K562 (cell line): ENCODE measurements around the gene SMIM23. TPM values are rescaled to one million over a fixed set of nuclear protein-coding genes. Genes with fewer than 3 reads are reported as not detected.

Experiments used
- ATAC-seq: fragments of 200-7000 bp; cut with Tn5 transposase; 3 replicates; pipeline ENCODE4 v1.9.1; 2020; ENCODE audit warnings: moderate library complexity
- BruUV-seq: library from RNA; stranded (reverse); fragments of 400-500 nt; replicated peaks from 2 replicates; lab custom pipeline; 2021; lab: Mats Ljungman, UMichigan
- CTCF ChIA-PET: fragments of 300-600 bp; formaldehyde crosslinking; extraction: SDS; loops from one replicate; lab custom pipeline; 2021; ENCODE audit warnings: low intra/inter-chr PET ratio; lab: Yijun Ruan, JAX
- POLR2A ChIA-PET: fragments of 300-600, 350-650 bp; sonication (Branson Sonifier 250); formaldehyde crosslinking; extraction: SDS; loops from one replicate; lab custom pipeline; 2021; ENCODE audit warnings: antibody characterized with exemption, inconsistent platforms; lab: Yijun Ruan, JAX
- DNase-seq, 4 experiments: peaks; one replicate each; pipeline versions ENCODE4 v3.0.0 to v3.0.0-alpha.2; 2011 to 2018; ENCODE audit warnings: low spot score in 3 of 4, mixed read lengths in 3 of 4; ENCODE audit errors: extremely low read depth in 1 of 4
- FAIRE-seq: peaks from 2 replicates; lab custom pipeline; 2011; peaks lifted over from hg19 to GRCh38; lab: Jason Lieb, UNC
- H2AFZ ChIP-seq: 2 replicates; pipeline ENCODE4 v1.6.0; 2011; ENCODE audit warnings: low read depth, low read length, control low read depth, inconsistent platforms
- H3K27ac ChIP-seq: fragments of 200-600 bp; 3 replicates; pipeline ENCODE4 v1.8.0; 2011; ENCODE audit warnings: low read depth, mild to moderate bottlenecking, control low read depth, inconsistent platforms, low read length, moderate library complexity, mixed read lengths; ENCODE audit errors: extremely low read depth
- H3K27me3 ChIP-seq, 2 experiments: fragments of 300-600 bp in 1 of 2; 2 replicates in 1 of 2; 3 replicates in 1 of 2; pipeline versions ENCODE4 v1.6.0 to v1.8.0; 2011; ENCODE audit warnings: inconsistent platforms in 2 of 2, low read length in 2 of 2, mild to moderate bottlenecking in 1 of 2, mixed read lengths in 1 of 2, moderate library complexity in 1 of 2; ENCODE audit not compliant: control insufficient read depth in 2 of 2, insufficient read depth in 2 of 2
- H3K36me3 ChIP-seq: fragments of 300-600 bp; 3 replicates; pipeline ENCODE4 v1.8.0; 2011; ENCODE audit warnings: mild to moderate bottlenecking, low read length, inconsistent platforms; ENCODE audit not compliant: control insufficient read depth, insufficient read depth
- H3K4me1 ChIP-seq, 2 experiments: fragments of 200-600 bp in 1 of 2; replicated peaks in 1 of 2; 2 replicates in 1 of 2; 3 replicates in 1 of 2; pipeline versions ENCODE4 v1.5.1 to v1.8.0; 2011; ENCODE audit warnings: inconsistent platforms in 2 of 2, low read length in 2 of 2, mild to moderate bottlenecking in 1 of 2, mixed read lengths in 1 of 2, moderate library complexity in 1 of 2; ENCODE audit not compliant: control insufficient read depth in 2 of 2, insufficient read depth in 2 of 2
- H3K4me2 ChIP-seq: 2 replicates; pipeline ENCODE4 v1.6.1; 2011; ENCODE audit warnings: low read length, control low read depth, inconsistent platforms, mixed read lengths; ENCODE audit not compliant: insufficient read depth
- H3K4me3 ChIP-seq: fragments of 200-600 bp; sonication (generic), shearing (Covaris generic); 2 replicates; pipeline ENCODE4 v1.5.1; 2016; ENCODE audit warnings: control low read depth, inconsistent platforms
- H3K79me2 ChIP-seq: fragments of 200-600 bp; 3 replicates; pipeline ENCODE4 v1.8.0; 2011; ENCODE audit warnings: low read length, inconsistent platforms; ENCODE audit not compliant: control insufficient read depth, insufficient read depth
- H3K9ac ChIP-seq, 2 experiments: 2 replicates each; pipeline versions ENCODE4 v1.6.0 to v1.6.1; 2011; ENCODE audit warnings: low read depth in 2 of 2, low read length in 2 of 2, control low read depth in 1 of 2, inconsistent platforms in 1 of 2, mild to moderate bottlenecking in 1 of 2, mixed read lengths in 1 of 2; ENCODE audit not compliant: insufficient read depth in 1 of 2
- H3K9me1 ChIP-seq: one replicate; pipeline ENCODE4 v1.6.0; 2011; ENCODE audit warnings: inconsistent platforms, mild to moderate bottlenecking, low read length, moderate library complexity; ENCODE audit not compliant: control insufficient read depth, insufficient read depth
- H3K9me3 ChIP-seq: replicated peaks from 2 replicates; pipeline ENCODE4 v1.5.1; 2011; ENCODE audit warnings: low read depth, low read length, inconsistent platforms; ENCODE audit not compliant: control insufficient read depth, insufficient read depth
- H4K20me1 ChIP-seq: replicated peaks from 2 replicates; pipeline ENCODE4 v1.6.1; 2011; ENCODE audit warnings: low read length, inconsistent platforms, mixed read lengths; ENCODE audit not compliant: control insufficient read depth, insufficient read depth
- HNRNPUL1 ChIP-seq: fragments of 200-400 bp; formaldehyde crosslinking; IDR thresholded peaks from 2 replicates; pipeline ENCODE4 v1.6.1; 2017; ENCODE audit warnings: low read length
- KLF6 ChIP-seq: fragments of 250-450 bp; sonication (Bioruptor Pico); IDR thresholded peaks from 2 replicates; pipeline ENCODE4 v1.4.0; 2020; ENCODE audit warnings: mild to moderate bottlenecking, moderate library complexity, borderline replicate concordance
- NFIC ChIP-seq: fragments of 450-650 bp; IDR thresholded peaks from 2 replicates; pipeline ENCODE4 v1.6.1; 2017; ENCODE audit warnings: mild to moderate bottlenecking, inconsistent platforms
- PHF21A ChIP-seq: fragments of 450-650 bp; IDR thresholded peaks from 2 replicates; pipeline ENCODE4 v1.6.1; 2017; ENCODE audit warnings: low read depth, borderline replicate concordance
- RNF2 ChIP-seq: sonication (generic); IDR thresholded peaks from 2 replicates; pipeline ENCODE4 v1.6.1; 2016
- ZNF609 ChIP-seq: sonication (generic); formaldehyde crosslinking; IDR thresholded peaks from 2 replicates; pipeline ENCODE4 v1.8.1; 2023; ENCODE audit warnings: missing genetic modification reagents, mild to moderate bottlenecking, borderline replicate concordance
- WGBS: fragments of 100-300 bp; shearing (Covaris generic); methylation state at CpG from one replicate; pipeline ENCODE4 v1.1.6; 2016; ENCODE audit warnings: low coverage, mixed read lengths; ENCODE audit not compliant: insufficient coverage; ENCODE audit errors: missing lambda C conversion rate; 5-methylcytosine and 5-hydroxymethylcytosine counted together
- in situ Hi-C: fragments of 300-500 bp; cut with MboI; formaldehyde crosslinking; loops from 4 replicates; pipeline ENCODE4 v1.15.0; 2018; ENCODE audit warnings: inconsistent platforms, mixed read lengths
- intact Hi-C: fragments of 100-400 bp; cut with micrococcal nuclease; formaldehyde crosslinking; loops from 2 replicates; pipeline ENCODE4 v1.14.2; 2022
- polyA plus RNA-seq, 8 experiments: library from polyadenylated mRNA; depleted of rRNA in 4 of 8; stranded (reverse) in 5 of 8; unstranded in 3 of 8; fragments of >200 nt; fragmentation: Nextera tagmentation in 2 of 8; fragmentation: Illumina TruSeq in 1 of 8; extraction: Ambion mirVana in 2 of 8; extraction: Trizol in 1 of 8; gene quantifications; 2 replicates each; pipeline versions ENCODE4 v1.2.1 to v1.2.3, GENCODE V29; 2011 to 2014; ENCODE audit warnings: inconsistent platforms in 1 of 8, missing spikeins in 1 of 8
- total RNA-seq, 7 experiments: library from RNA; depleted of rRNA in 6 of 7; stranded (reverse); fragments of >200 nt in 6 of 7; fragmentation: Illumina TruSeq in 2 of 7; extraction: Trizol in 2 of 7; gene quantifications; 2 replicates each; pipeline versions ENCODE4 v1.2.1 to v1.2.3, GENCODE V29; 2011 to 2021; ENCODE audit warnings: low replicate concordance in 1 of 7
- TF ChIP-seq, protein P1 (sequence below): sonication (generic); formaldehyde crosslinking; IDR thresholded peaks from 2 replicates; pipeline ENCODE4 v1.8.0; 2022; ENCODE audit warnings: mild to moderate bottlenecking, missing genetic modification reagents

The SMIM23 gene
- total and polyA plus RNA-seq, 9 of the 15 experiments (the other 6 are each of a cell fraction or from before 2014, with no cell fraction given), result not detected

- Histone ChIP-seq H3K27me3 (peaks cover 12 to 22% of the 10 kb centered on the region in 2 experiments), H3K79me2 (no peaks in the 10 kb centered on the region), H3K4me2 (no peak overlapping the region), H4K20me1 (no peaks in the 10 kb centered on the region), H3K4me1 (no peaks in the 10 kb centered on the region), H3K36me3 (no peaks in the 10 kb centered on the region), H3K9me1 (no peaks in the 10 kb centered on the region), H3K27ac (no peak overlapping the region), H2AFZ (no peak overlapping the region), H3K9ac (no peak overlapping the region), H3K9me3 (no peaks in the 10 kb centered on the region), H3K4me3 (no peak overlapping the region)
- no TSS peak for BruUV-seq
- in situ Hi-C loops (no loop called here), intact Hi-C loops (no loop called here)
- CTCF ChIA-PET, result no interaction called here
- 10% methylated on average over 2 of the region's 2 CpGs for WGBS
- FAIRE-seq, result no peak
- ATAC-seq, result no peak
- TF ChIP-seq KLF6 (no peak), RNF2 (no peak), HNRNPUL1 (no peak), NFIC (no peak), PHF21A (no peak), ZNF609 (CRISPR knock-in tag) (no peak)
- TF ChIP-seq, protein P1, sequence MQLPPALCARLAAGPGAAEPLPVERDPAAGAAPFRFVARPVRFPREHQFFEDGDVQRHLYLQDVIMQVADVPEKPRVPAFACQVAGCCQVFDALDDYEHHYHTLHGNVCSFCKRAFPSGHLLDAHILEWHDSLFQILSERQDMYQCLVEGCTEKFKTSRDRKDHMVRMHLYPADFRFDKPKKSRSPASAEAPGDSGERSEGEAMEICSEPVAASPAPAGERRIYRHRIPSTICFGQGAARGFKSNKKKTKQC (CRISPR knock-in tag), result no peak
- TF ChIP-seq, all 486 proteins: peak for 0
- no peak for DNase-seq
- POLR2A ChIA-PET, result interaction anchor here (1.0 kb wide), 1 partner anchor 54 kb away, joined by 3 read pairs; no protein-coding TSS in a partner anchor
These were observed 2.6 kb upstream of the SMIM23 start for GRCh38 chr5:171783051-171783450.
